Uterus (tissue), 2 donors: ENCODE results near the gene GPR137.

Experiments
- CTCF ChIP-seq, 4 experiments: fragments of 200-600 bp in 2 of 4; fragments of 450-650 bp in 2 of 4; sonication (generic) in 2 of 4; IDR thresholded peaks; one replicate each; pipeline ENCODE4 v1.5.1; 2016 to 2019; ENCODE audit warnings: antibody characterized with exemption in 4 of 4, mild to moderate bottlenecking in 2 of 4, moderate library complexity in 1 of 4
- POLR2A ChIP-seq, 2 donors: fragments of 450-650 bp; IDR thresholded peaks; one replicate each; pipeline ENCODE4 v1.6.1; 2016; ENCODE audit warnings: antibody characterized with exemption in 2 of 2, mild to moderate bottlenecking in 1 of 2, moderate library complexity in 1 of 2

GRCh38 chr11:64259533-64260067 lies 26.0 kb upstream of the GPR137 start:
- TF ChIP-seq CTCF (IDR thresholded peaks at IDR 0.05), result no peak
- TF ChIP-seq POLR2A (IDR thresholded peaks at IDR 0.05), result no peak
